Keratinocyte (primary cell): ENCODE data around the gene THOC7. TPM values are rescaled to one million over a fixed set of nuclear protein-coding genes. Genes with fewer than 3 reads are reported as not detected.

ENCODE experiments used
- DNase-seq: peaks from one replicate; pipeline ENCODE4 v3.0.0-alpha.2; 2011; ENCODE audit warnings: low read depth, missing footprints, low spot score
- FAIRE-seq: peaks from 2 replicates; lab custom pipeline; 2011; peaks lifted over from hg19 to GRCh38; lab: Jason Lieb, UNC
- H2AFZ ChIP-seq: 2 replicates; pipeline ENCODE4 v1.6.0; 2012; ENCODE audit warnings: low read length, control low read depth, inconsistent platforms; ENCODE audit not compliant: control insufficient read depth
- H3K27ac ChIP-seq: 2 replicates; pipeline ENCODE4 v1.5.1; 2011; ENCODE audit warnings: low read length; ENCODE audit not compliant: control insufficient read depth, insufficient read depth
- H3K27me3 ChIP-seq: 3 replicates; pipeline ENCODE4 v1.6.0; 2011; ENCODE audit warnings: low read length; ENCODE audit not compliant: control insufficient read depth, insufficient read depth; ENCODE audit errors: extremely low read depth
- H3K36me3 ChIP-seq, 2 experiments: 2 replicates in 1 of 2; 3 replicates in 1 of 2; pipeline ENCODE4 v1.5.1; 2011; ENCODE audit warnings: low read length in 2 of 2, mild to moderate bottlenecking in 1 of 2; ENCODE audit not compliant: control insufficient read depth in 2 of 2, insufficient read depth in 2 of 2; ENCODE audit errors: extremely low read depth in 1 of 2
- H3K4me1 ChIP-seq: 3 replicates; pipeline ENCODE4 v1.5.1; 2011; ENCODE audit warnings: low read length; ENCODE audit not compliant: control insufficient read depth, insufficient read depth; ENCODE audit errors: extremely low read depth
- H3K4me2 ChIP-seq: 3 replicates; pipeline ENCODE4 v1.6.0; 2011; ENCODE audit warnings: low read depth, low read length; ENCODE audit not compliant: control insufficient read depth, insufficient read depth; ENCODE audit errors: extremely low read depth
- H3K4me3 ChIP-seq, 3 experiments: fragments of 200-600 bp in 1 of 3; sonication (generic) in 1 of 3; 2 replicates in 2 of 3; 3 replicates in 1 of 3; pipeline ENCODE4 v1.5.1; 2011 to 2016; ENCODE audit warnings: low read length in 3 of 3, mild to moderate bottlenecking in 3 of 3, control low read depth in 2 of 3, inconsistent platforms in 1 of 3, low read depth in 1 of 3, mixed read lengths in 1 of 3, mixed run types in 1 of 3, moderate library complexity in 1 of 3; ENCODE audit not compliant: control insufficient read depth in 2 of 3, insufficient read depth in 2 of 3; ENCODE audit errors: extremely low read depth in 1 of 3
- H3K79me2 ChIP-seq: 2 replicates; pipeline ENCODE4 v1.6.0; 2012; ENCODE audit warnings: low read length; ENCODE audit not compliant: control insufficient read depth, insufficient read depth
- H3K9ac ChIP-seq: 3 replicates; pipeline ENCODE4 v1.6.0; 2011; ENCODE audit warnings: low read length; ENCODE audit not compliant: control insufficient read depth, insufficient read depth; ENCODE audit errors: extremely low read depth
- H3K9me1 ChIP-seq: 3 replicates; pipeline ENCODE4 v1.6.0; 2011; ENCODE audit warnings: low read length; ENCODE audit not compliant: control insufficient read depth, insufficient read depth; ENCODE audit errors: extremely low read depth
- H3K9me3 ChIP-seq: 2 replicates; pipeline ENCODE4 v1.5.1; 2012; ENCODE audit warnings: low read depth, low read length; ENCODE audit not compliant: control insufficient read depth
- H4K20me1 ChIP-seq: 3 replicates; pipeline ENCODE4 v1.6.0; 2011; ENCODE audit warnings: low read length; ENCODE audit not compliant: control insufficient read depth, insufficient read depth; ENCODE audit errors: extremely low read depth
- EZH2 ChIP-seq: IDR thresholded peaks from one replicate; pipeline ENCODE4 v1.6.1; 2012; ENCODE audit warnings: inconsistent platforms, mild to moderate bottlenecking, low read length, moderate library complexity
- dilution Hi-C: fragments of 300-500 bp; cut with MboI; formaldehyde crosslinking; loops from one replicate; pipeline ENCODE4 v1.7.0; 2020; ENCODE audit warnings: low sequenced_read_pairs; ENCODE audit not compliant: extremely low pct_ligation_motif_present
- polyA plus RNA-seq, 5 experiments: library from polyadenylated mRNA; depleted of rRNA in 3 of 5; stranded (reverse) in 3 of 5; stranded (forward) in 1 of 5; unstranded in 1 of 5; fragments of >200 nt; gene quantifications; 1 replicate in 1 of 5; 2 replicates in 3 of 5; 3 replicates in 1 of 5; pipeline versions ENCODE4 v1.2.1 to v1.2.3, GENCODE V29; 2011 to 2012; ENCODE audit warnings: missing spikeins in 2 of 5, low read depth in 1 of 5, low replicate concordance in 1 of 5
- TF ChIP-seq, protein P1 (sequence below), 3 experiments: IDR thresholded peaks in 1 of 3; conservative IDR thresholded peaks in 1 of 3; optimal IDR thresholded peaks in 1 of 3; 2 replicates in 2 of 3; 3 replicates in 1 of 3; pipeline versions ENCODE3 to v1.5.1; 2011; ENCODE audit warnings: low read length in 3 of 3, mild to moderate bottlenecking in 3 of 3, moderate library complexity in 2 of 3, control low read depth in 1 of 3, inconsistent platforms in 1 of 3; ENCODE audit not compliant: insufficient read depth in 2 of 3; ENCODE audit errors: extremely low read depth in 1 of 3

THOC7 gene
- polyA plus RNA-seq, 1 donor (not counting 4 experiments of a cell fraction or from before 2014, with no cell fraction given), result 131 TPM

DNA sequence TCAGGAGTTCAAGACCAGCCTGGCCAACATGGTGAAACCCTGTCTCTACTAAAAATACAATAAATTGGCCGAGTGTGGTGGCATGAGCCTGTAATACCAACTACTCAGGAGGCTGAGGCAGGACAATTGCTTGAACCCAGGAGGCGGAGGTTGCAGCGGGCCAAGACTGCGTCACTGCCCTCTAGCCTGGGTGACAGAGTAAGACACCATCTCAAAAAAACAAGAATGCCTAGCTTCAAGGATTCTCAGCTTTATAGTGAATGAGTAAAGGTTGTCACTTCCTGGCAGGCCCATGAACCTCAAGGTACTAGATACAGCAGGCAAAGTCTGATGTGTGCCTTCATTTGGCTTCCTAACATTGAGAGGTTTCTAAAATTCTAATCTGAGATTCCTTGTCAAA is 14.4 kb downstream of the THOC7 start:
- H3K4me2 ChIP-seq, result no peak overlapping the region
- peaks cover 41% of the 10 kb centered on the region for H3K79me2 ChIP-seq
- no peaks in the 10 kb centered on the region for H3K9me1 ChIP-seq
- no peak for DNase-seq
- no peak overlapping the region for H3K27ac ChIP-seq
- no peaks in the 10 kb centered on the region for H4K20me1 ChIP-seq
- no peak overlapping the region for H3K9ac ChIP-seq
- peaks cover 3% of the 10 kb centered on the region for H3K4me1 ChIP-seq
- no peaks in the 10 kb centered on the region for H3K36me3 ChIP-seq
- H2AFZ ChIP-seq, result no peak overlapping the region
- H3K27me3 ChIP-seq, result no peaks in the 10 kb centered on the region
- no peak overlapping the region for H3K4me3 ChIP-seq
- TF ChIP-seq, protein P1, sequence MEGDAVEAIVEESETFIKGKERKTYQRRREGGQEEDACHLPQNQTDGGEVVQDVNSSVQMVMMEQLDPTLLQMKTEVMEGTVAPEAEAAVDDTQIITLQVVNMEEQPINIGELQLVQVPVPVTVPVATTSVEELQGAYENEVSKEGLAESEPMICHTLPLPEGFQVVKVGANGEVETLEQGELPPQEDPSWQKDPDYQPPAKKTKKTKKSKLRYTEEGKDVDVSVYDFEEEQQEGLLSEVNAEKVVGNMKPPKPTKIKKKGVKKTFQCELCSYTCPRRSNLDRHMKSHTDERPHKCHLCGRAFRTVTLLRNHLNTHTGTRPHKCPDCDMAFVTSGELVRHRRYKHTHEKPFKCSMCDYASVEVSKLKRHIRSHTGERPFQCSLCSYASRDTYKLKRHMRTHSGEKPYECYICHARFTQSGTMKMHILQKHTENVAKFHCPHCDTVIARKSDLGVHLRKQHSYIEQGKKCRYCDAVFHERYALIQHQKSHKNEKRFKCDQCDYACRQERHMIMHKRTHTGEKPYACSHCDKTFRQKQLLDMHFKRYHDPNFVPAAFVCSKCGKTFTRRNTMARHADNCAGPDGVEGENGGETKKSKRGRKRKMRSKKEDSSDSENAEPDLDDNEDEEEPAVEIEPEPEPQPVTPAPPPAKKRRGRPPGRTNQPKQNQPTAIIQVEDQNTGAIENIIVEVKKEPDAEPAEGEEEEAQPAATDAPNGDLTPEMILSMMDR (optimal IDR thresholded peaks at IDR 0.05 in 1 of 3, IDR thresholded peaks at IDR 0.05 in 1 of 3, conservative IDR thresholded peaks at IDR 0.05 in 1 of 3; ENCODE audit: extremely low read depth in 1 of 3, insufficient read depth in 2 of 3, low read length in 3 of 3), result no peak
- TF ChIP-seq EZH2, result no peak
- no peak for FAIRE-seq
- no peaks in the 10 kb centered on the region for H3K9me3 ChIP-seq
- dilution Hi-C loops, result no loop called here

DNA sequence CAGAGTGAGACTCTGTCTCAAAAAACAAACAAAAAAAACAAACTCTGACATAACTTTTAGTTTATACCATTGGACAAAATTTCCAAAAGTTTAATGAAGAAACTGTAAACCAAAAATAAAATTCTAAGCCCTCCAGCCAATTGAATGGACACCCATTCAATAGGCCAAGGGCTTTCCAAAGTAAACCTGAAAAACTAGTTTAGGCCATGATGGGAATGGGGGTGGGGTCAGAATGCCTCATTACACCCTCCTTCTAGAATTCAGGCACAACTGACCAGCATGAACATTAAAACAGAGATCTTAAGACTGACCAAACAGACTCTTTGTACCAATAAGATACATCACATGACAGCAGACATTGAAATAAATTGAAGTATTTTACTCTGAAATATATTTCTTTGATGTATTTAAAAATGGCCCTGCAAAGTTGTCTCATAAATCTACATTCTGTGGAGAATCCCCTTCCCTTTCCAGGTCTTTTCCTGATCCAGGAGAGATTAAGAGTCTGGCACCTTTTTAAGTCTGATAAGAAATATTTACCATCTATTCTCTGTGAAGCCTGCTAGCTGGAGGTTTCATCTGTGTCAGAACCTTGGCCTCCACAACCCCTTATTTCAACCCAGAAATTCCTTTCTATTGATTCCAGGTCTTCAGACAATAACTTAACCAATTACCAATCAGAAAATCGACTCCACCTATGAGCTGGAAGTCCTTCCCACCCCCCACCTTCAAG is 15.7 kb downstream of the THOC7 start:
- Histone ChIP-seq H3K4me3 (no peak overlapping the region), H3K36me3 (no peaks in the 10 kb centered on the region), H3K27ac (no peak overlapping the region), H3K9me3 (no peaks in the 10 kb centered on the region), H3K4me2 (no peak overlapping the region), H3K4me1 (peaks cover 3% of the 10 kb centered on the region), H3K9ac (no peak overlapping the region), H3K9me1 (no peaks in the 10 kb centered on the region), H4K20me1 (no peaks in the 10 kb centered on the region), H3K27me3 (no peaks in the 10 kb centered on the region), H2AFZ (no peak overlapping the region), H3K79me2 (peaks cover 39% of the 10 kb centered on the region)
- FAIRE-seq (peak; percentile 29), DNase-seq (no peak)
- TF ChIP-seq, protein P1 (optimal IDR thresholded peaks at IDR 0.05 in 1 of 3, IDR thresholded peaks at IDR 0.05 in 1 of 3, conservative IDR thresholded peaks at IDR 0.05 in 1 of 3; ENCODE audit: extremely low read depth in 1 of 3, insufficient read depth in 2 of 3, low read length in 3 of 3), result no peak
- TF ChIP-seq EZH2, result no peak
- dilution Hi-C loops, result no loop called here
